Measurements from ENCODE around the gene CYB561D2.
"Not testable (repeated sequence)": the region's sequence is repeated elsewhere in the genome, so short reads cannot be mapped to it uniquely, and the experiment has no call there.

Gene CYB561D2

GRCh38 chr3:50350527-50351322, at the start of gene CYB561D2, which contains the start of gene NPRL2:
TSS of gene CYB561D2 (plus strand) at chr3:50350862. CDS start at chr3:50351434, 572 bp downstream.
TSS of gene NPRL2 (minus strand) at chr3:50350775. CDS start at chr3:50350652, 123 bp downstream.
- DNase-seq, result peak; percentile 75

GRCh38 chr3:50302095-50303012, 48.3 kb upstream of the CYB561D2 start:
- DNase-seq, result no peak

GRCh38 chr3:50303013-50303815, 47.4 kb upstream of the CYB561D2 start, which contains the start of gene HYAL1:
TSS of gene HYAL1 (minus strand) at chr3:50303574. CDS start at chr3:50302956, 618 bp downstream.
- no peak for DNase-seq

GRCh38 chr3:50304601-50305000, 46.1 kb upstream of the CYB561D2 start:
- DNase-seq, result no peak

- not testable (repeated sequence) for DNase-seq
Observed at GRCh38 chr3:50312041-50312440, 38.6 kb upstream of the CYB561D2 start.

GRCh38 chr3:50314342-50314741, 36.3 kb upstream of the CYB561D2 start:
- DNase-seq, result no peak

GRCh38 chr3:50314816-50315215, 35.8 kb upstream of the CYB561D2 start:
- no peak for DNase-seq

GRCh38 chr3:50316657-50317242, 33.9 kb upstream of the CYB561D2 start:
- DNase-seq, result no peak

- no peak for DNase-seq
Observed at GRCh38 chr3:50317300-50317699, 33.4 kb upstream of the CYB561D2 start.

- DNase-seq, result no peak
Observed at GRCh38 chr3:50318163-50318562, 32.5 kb upstream of the CYB561D2 start.

GRCh38 chr3:50318615-50319014, 32.0 kb upstream of the CYB561D2 start:
- DNase-seq, result no peak

GRCh38 chr3:50319181-50319893, 31.3 kb upstream of the CYB561D2 start:
- DNase-seq, result no peak

GRCh38 chr3:50319894-50320625, 30.6 kb upstream of the CYB561D2 start:
- DNase-seq, result no peak

- peak; percentile 46 for DNase-seq
Observed at GRCh38 chr3:50320853-50321335, 29.8 kb upstream of the CYB561D2 start.

GRCh38 chr3:50321336-50322114, 29.1 kb upstream of the CYB561D2 start:
- peak; percentile 79 for DNase-seq

GRCh38 chr3:50322115-50322385, 28.6 kb upstream of the CYB561D2 start:
- no peak for DNase-seq

GRCh38 chr3:50322386-50323091, 28.1 kb upstream of the CYB561D2 start, which contains the start of gene HYAL2:
TSS of gene HYAL2 (minus strand) at chr3:50322745. CDS start at chr3:50320489, 2,256 bp downstream.
- peak; percentile 51 for DNase-seq

GRCh38 chr3:50323092-50323600, 27.5 kb upstream of the CYB561D2 start:
- no peak for DNase-seq

GRCh38 chr3:50323614-50324199, 27.0 kb upstream of the CYB561D2 start:
- DNase-seq, result no peak

Measured in NCI-H1105 (cell line).